ENCODE measurements around the gene TMEM187.

- TF ChIP-seq POLR2A (IDR thresholded peaks at IDR 0.05; ENCODE audit: low read depth, low read length) (no peak), POU2F2 (IDR thresholded peaks at IDR 0.05; ENCODE audit: low read depth, low read length) (no peak), POLR2AphosphoS5 (IDR thresholded peaks at IDR 0.05; ENCODE audit: low read depth, low read length) (no peak), PAX5 (IDR thresholded peaks at IDR 0.05; ENCODE audit: insufficient read depth, low read length, severe bottlenecking) (no peak), SPI1 (IDR thresholded peaks at IDR 0.05; ENCODE audit: low read depth, low read length) (no peak)
These were observed 43.0 kb upstream of the TMEM187 start for GRCh38 chrX:153929576-153929975.
